GM10266 (cell line): ENCODE measurements around the gene PTK6.
A peak's percentile ranks its signal among the peaks of the same experiment; 100 is the strongest.

Experiments
- DNase-seq: peaks from one replicate; pipeline ENCODE4 v3.0.0; 2012; ENCODE audit errors: extremely low spot score
- CTCF ChIP-seq: IDR thresholded peaks from 2 replicates; pipeline ENCODE4 v1.5.1; 2012; ENCODE audit warnings: mild to moderate bottlenecking, low read depth; ENCODE audit not compliant: control insufficient read depth, insufficient read depth; ENCODE audit errors: missing control alignments

The PTK6 gene

DNA sequence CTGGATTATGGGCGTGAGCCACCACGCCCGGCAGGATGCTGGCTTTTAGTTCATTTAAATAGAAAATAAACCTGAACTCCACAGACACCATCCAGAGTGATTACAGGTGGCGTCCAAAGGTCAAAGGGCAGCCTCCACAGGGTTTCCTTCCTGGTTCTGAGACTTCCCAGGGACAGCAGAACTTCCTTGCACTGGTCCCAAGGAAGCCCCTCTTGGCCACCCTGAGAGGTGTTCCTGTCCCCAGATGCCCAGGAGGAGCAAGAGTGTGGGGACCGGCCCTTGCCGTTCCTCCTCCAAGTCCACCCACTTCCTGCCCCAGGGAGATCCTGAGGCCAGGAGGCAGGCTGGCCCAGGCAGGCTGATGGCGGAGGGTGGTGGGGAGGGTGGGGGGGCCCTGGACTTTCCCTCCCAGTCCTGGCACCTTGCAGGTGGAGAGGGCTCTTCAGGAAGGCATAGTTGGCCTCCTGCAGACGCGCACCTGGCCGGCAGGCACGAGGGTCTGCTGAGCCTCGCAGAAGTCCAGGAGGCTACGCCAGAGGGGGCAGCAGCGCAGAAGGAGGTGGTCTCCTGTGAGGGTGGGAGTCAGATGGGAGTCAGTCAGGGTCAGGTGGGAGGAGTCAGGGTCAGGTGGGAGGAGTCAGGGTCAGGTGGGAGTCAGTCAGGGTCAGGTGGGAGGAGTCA is 21.8 kb upstream of the PTK6 start:
- TF ChIP-seq CTCF = no peak
- DNase-seq = no peak

DNA sequence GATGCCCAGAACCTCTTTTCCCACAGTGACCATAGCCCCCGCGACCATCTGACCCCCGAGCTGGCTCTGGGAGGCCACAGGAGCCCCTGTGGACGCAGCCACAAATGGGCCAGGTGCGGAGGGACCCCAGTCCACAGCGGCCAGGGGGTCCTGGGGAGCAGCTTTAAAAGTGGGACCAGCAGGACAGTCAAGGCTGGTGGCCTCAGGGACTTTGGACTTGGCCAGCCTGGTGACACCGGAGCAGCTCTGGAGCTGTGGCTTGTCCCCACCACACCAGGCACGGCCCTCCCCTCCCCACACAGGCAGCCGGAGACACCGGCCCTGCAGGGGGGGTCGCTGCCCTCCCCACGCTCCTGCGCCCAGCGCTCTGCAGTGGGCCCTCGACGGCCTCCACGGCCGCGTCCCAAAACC is 20.3 kb upstream of the PTK6 start:
- no peak for DNase-seq
- TF ChIP-seq CTCF = no peak

- TF ChIP-seq CTCF = no peak
- DNase-seq = no peak
Observed at GRCh38 chr20:63556873-63557478, 19.8 kb upstream of the PTK6 start.

DNA sequence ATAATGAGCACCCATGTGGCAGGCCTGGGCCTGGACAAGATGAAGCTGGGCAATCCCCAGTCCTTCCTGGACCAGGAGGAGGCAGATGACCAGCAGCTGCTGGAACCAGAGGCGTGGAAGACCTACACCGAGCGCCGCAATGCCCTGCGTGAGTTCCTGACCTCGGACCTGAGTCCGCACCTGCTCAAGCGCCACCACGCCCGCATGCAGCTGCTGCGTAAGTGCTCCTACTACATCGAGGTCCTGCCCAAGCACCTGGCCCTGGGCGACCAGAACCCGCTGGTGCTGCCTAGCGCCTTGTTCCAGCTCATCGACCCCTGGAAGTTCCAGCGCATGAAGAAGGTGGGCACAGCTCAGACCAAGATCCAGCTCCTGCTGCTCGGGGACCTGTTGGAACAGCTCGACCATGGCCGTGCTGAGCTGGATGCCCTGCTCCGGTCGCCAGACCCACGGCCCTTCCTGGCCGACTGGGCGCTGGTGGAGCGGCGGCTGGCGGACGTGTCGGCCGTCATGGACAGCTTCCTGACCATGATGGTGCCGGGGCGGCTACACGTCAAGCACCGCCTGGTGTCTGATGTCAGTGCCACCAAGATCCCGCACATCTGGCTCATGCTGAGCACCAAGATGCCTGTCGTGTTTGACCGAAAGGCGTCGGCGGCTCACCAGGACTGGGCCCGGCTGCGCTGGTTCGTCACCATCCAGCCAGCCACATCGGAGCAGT is 18.6 kb upstream of the PTK6 start:
- DNase-seq = no peak

GRCh38 chr20:63554361-63555278 is 17.4 kb upstream of the PTK6 start:
- no peak for DNase-seq
- no peak for TF ChIP-seq CTCF

More for the DNA sequence above, 18.6 kb upstream of the PTK6 start:
- TF ChIP-seq CTCF = no peak

DNA sequence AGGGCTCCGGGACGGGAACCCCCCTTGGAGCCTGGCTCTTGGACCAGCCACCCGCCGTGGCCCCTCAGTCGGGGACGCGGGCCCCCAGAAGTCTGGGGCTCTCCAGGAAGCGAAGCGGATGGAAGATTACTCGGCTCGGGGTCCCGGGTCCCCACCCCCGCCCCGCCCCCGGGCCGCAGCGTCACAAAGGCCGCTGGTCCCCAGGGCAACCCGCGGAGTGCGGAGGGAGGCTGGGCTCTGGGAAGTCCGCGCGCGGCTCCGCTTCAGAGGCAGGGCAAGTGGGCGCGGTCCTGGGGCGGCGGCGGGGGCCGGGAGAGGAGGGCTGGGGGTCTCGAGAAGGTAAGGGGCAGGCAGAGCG is 16.7 kb upstream of the PTK6 start, which contains the start of gene FNDC11:
Gene FNDC11 (plus strand): TSS at position 227 of the 358 bp plus-strand sequence. CDS start 1,505 bp downstream, outside the sequence.
- DNase-seq = peak; percentile 73
- TF ChIP-seq CTCF = no peak
